Esophagus muscularis mucosa (tissue), 4 donors: ENCODE measurements around the gene C6orf62.

Experiments
- EP300 ChIP-seq: sonication (generic); formaldehyde crosslinking; IDR thresholded peaks from one replicate; pipeline ENCODE4 v1.6.1; 2017; ENCODE audit warnings: antibody characterized with exemption
- POLR2A ChIP-seq: fragments of 450-650 bp; IDR thresholded peaks from one replicate; pipeline ENCODE4 v1.6.1; 2017; ENCODE audit warnings: antibody characterized with exemption, moderate library complexity, mild to moderate bottlenecking, low read depth
- POLR2AphosphoS5 ChIP-seq, 2 donors: sonication (generic); formaldehyde crosslinking; IDR thresholded peaks; one replicate each; pipeline ENCODE4 v1.6.1; 2017; ENCODE audit warnings: antibody characterized with exemption in 2 of 2
- TF ChIP-seq, protein P1 (sequence below), 3 experiments: fragments of 200-600 bp in 2 of 3; fragments of 450-650 bp in 1 of 3; sonication (generic) in 2 of 3; IDR thresholded peaks; one replicate each; pipeline ENCODE4 v1.5.1; 2017 to 2019; ENCODE audit warnings: antibody characterized with exemption in 3 of 3, mild to moderate bottlenecking in 2 of 3, moderate library complexity in 1 of 3

DNA sequence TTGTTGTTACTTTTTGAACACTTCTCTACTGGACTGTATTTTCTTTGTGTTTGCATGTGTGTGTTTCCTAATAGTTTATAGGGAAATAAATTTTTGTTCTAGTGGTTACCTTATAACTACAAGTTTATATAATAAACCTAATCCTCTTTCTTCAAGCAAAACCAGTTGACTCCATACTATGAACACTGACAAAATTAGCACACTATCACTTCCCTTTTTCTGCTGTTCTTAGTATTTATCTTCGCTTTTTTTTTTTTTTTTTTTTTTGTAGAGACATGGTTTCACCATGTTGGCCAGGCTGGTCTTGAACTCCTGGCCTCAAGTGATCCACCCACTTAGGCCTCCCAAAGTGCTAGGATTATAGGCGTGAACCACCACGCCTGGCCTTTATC, 25.0 kb upstream of the C6orf62 start:
- TF ChIP-seq, protein P1, sequence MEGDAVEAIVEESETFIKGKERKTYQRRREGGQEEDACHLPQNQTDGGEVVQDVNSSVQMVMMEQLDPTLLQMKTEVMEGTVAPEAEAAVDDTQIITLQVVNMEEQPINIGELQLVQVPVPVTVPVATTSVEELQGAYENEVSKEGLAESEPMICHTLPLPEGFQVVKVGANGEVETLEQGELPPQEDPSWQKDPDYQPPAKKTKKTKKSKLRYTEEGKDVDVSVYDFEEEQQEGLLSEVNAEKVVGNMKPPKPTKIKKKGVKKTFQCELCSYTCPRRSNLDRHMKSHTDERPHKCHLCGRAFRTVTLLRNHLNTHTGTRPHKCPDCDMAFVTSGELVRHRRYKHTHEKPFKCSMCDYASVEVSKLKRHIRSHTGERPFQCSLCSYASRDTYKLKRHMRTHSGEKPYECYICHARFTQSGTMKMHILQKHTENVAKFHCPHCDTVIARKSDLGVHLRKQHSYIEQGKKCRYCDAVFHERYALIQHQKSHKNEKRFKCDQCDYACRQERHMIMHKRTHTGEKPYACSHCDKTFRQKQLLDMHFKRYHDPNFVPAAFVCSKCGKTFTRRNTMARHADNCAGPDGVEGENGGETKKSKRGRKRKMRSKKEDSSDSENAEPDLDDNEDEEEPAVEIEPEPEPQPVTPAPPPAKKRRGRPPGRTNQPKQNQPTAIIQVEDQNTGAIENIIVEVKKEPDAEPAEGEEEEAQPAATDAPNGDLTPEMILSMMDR (IDR thresholded peaks at IDR 0.05), result no peak
- no peak for TF ChIP-seq POLR2AphosphoS5 (IDR thresholded peaks at IDR 0.05)
- no peak for TF ChIP-seq EP300
- no peak for TF ChIP-seq POLR2A
